SU-DHL-6 (cell line): ENCODE measurements around the gene HBEGF.

Experiments
- H2AFZ ChIP-seq: fragments of 200-600 bp; sonication (generic); 2 replicates; pipeline ENCODE4 v1.6.1; 2014; ENCODE audit warnings: low read depth, mild to moderate bottlenecking, moderate library complexity, mixed read lengths, antibody characterized with exemption, low read length; ENCODE audit not compliant: severe bottlenecking
- H3F3A ChIP-seq: fragments of 200-600 bp; shearing (Covaris generic); 2 replicates; pipeline ENCODE4 v1.6.0; 2016; ENCODE audit warnings: antibody characterized with exemption, mild to moderate bottlenecking; ENCODE audit not compliant: insufficient read depth
- H3K27ac ChIP-seq: fragments of 200-600 bp; sonication (generic); 2 replicates; pipeline ENCODE4 v1.5.1; 2016; ENCODE audit warnings: low read depth, mild to moderate bottlenecking, low read length, moderate library complexity, mixed read lengths
- H3K27me3 ChIP-seq: fragments of 200-600 bp; sonication (generic), shearing (Covaris generic); 2 replicates; pipeline ENCODE4 v1.6.0; 2014; ENCODE audit warnings: mild to moderate bottlenecking, low read length
- H3K36me3 ChIP-seq: fragments of 200-600 bp; sonication (generic); 2 replicates; pipeline ENCODE4 v1.6.1; 2014; ENCODE audit warnings: mild to moderate bottlenecking, low read length, mixed read lengths
- H3K4me2 ChIP-seq: fragments of 300-600, 200-600 bp; shearing (Covaris generic), sonication (generic); 2 replicates; pipeline ENCODE4 v1.6.0; 2014; ENCODE audit warnings: low read length, low read depth, mild to moderate bottlenecking; ENCODE audit not compliant: poor library complexity, severe bottlenecking
- H3K4me3 ChIP-seq: fragments of 200-600 bp; sonication (generic); 2 replicates; pipeline ENCODE4 v1.5.1; 2014; ENCODE audit warnings: antibody characterized with exemption, low read length, mild to moderate bottlenecking, mixed read lengths; ENCODE audit not compliant: insufficient read depth, poor library complexity, severe bottlenecking
- H3K79me2 ChIP-seq: fragments of 200-600 bp; sonication (generic); 2 replicates; pipeline ENCODE4 v1.6.1; 2014; ENCODE audit warnings: mild to moderate bottlenecking, low read length, moderate library complexity; ENCODE audit not compliant: insufficient read depth
- H3K9ac ChIP-seq: fragments of 200-600 bp; sonication (generic); 2 replicates; pipeline ENCODE4 v1.7.0; 2014; ENCODE audit warnings: mild to moderate bottlenecking, low read length
- H3K9me2 ChIP-seq: fragments of 200-600 bp; sonication (generic); replicated peaks from 2 replicates; pipeline ENCODE4 v1.6.1; 2014; ENCODE audit warnings: low read length; ENCODE audit not compliant: insufficient read depth
- H3K9me3 ChIP-seq: fragments of 200-600 bp; sonication (generic); 2 replicates; pipeline ENCODE4 v1.6.1; 2014; ENCODE audit warnings: low read length, mixed read lengths; ENCODE audit not compliant: insufficient read depth
- H4K20me1 ChIP-seq: fragments of 200-600 bp; sonication (generic); 2 replicates; pipeline ENCODE4 v1.6.1; 2014; ENCODE audit warnings: low read depth, mild to moderate bottlenecking, antibody characterized with exemption, low read length, moderate library complexity, mixed read lengths
- EZH2phosphoT487 ChIP-seq: fragments of 200-600 bp; sonication (generic), shearing (Covaris generic); conservative IDR thresholded peaks from 2 replicates; pipeline ENCODE4 v1.6.1; 2018; ENCODE audit warnings: mild to moderate bottlenecking, antibody characterized with exemption, low read length, moderate library complexity, mixed read lengths
- TF ChIP-seq, protein P1 (sequence below): fragments of 200-600 bp; sonication (generic); IDR thresholded peaks from one replicate; pipeline ENCODE4 v1.5.1; 2017; ENCODE audit warnings: antibody characterized with exemption, mild to moderate bottlenecking, low read length, moderate library complexity; ENCODE audit not compliant: insufficient read depth, poor library complexity, severe bottlenecking

The HBEGF gene

DNA sequence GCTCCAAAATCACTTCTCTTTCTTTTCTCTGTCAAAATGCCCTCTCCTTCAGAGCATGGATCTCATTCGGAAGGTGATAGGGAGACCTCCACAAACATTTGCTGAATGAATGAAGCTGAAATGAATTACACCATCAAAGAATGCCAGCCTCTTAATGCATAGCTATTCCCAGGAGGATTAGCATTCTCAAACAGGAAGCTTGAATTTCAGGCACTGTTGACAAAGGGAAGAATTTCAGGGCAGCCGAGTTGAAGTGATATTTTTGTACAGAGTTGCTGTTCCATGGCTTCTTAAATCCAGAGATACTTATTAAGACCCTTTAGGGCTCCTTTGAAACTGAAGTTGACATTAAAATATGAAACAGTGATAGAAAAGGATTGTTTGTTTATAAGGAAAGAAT is 18.8 kb downstream of the HBEGF start:
- Histone ChIP-seq H3K79me2 (no peaks in the 10 kb centered on the region), H4K20me1 (no peaks in the 10 kb centered on the region), H3K9ac (no peak overlapping the region), H3F3A (no peaks in the 10 kb centered on the region), H3K36me3 (no peaks in the 10 kb centered on the region), H3K27ac (no peak overlapping the region), H2AFZ (no peak overlapping the region), H3K4me3 (no peak overlapping the region), H3K9me2 (no peaks in the 10 kb centered on the region), H3K9me3 (no peaks in the 10 kb centered on the region), H3K4me2 (no peak overlapping the region), H3K27me3 (no peaks in the 10 kb centered on the region; the same call in 1 of the 2 replicates)
- TF ChIP-seq, protein P1, sequence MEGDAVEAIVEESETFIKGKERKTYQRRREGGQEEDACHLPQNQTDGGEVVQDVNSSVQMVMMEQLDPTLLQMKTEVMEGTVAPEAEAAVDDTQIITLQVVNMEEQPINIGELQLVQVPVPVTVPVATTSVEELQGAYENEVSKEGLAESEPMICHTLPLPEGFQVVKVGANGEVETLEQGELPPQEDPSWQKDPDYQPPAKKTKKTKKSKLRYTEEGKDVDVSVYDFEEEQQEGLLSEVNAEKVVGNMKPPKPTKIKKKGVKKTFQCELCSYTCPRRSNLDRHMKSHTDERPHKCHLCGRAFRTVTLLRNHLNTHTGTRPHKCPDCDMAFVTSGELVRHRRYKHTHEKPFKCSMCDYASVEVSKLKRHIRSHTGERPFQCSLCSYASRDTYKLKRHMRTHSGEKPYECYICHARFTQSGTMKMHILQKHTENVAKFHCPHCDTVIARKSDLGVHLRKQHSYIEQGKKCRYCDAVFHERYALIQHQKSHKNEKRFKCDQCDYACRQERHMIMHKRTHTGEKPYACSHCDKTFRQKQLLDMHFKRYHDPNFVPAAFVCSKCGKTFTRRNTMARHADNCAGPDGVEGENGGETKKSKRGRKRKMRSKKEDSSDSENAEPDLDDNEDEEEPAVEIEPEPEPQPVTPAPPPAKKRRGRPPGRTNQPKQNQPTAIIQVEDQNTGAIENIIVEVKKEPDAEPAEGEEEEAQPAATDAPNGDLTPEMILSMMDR, result no peak
- TF ChIP-seq EZH2phosphoT487, result no peak

DNA sequence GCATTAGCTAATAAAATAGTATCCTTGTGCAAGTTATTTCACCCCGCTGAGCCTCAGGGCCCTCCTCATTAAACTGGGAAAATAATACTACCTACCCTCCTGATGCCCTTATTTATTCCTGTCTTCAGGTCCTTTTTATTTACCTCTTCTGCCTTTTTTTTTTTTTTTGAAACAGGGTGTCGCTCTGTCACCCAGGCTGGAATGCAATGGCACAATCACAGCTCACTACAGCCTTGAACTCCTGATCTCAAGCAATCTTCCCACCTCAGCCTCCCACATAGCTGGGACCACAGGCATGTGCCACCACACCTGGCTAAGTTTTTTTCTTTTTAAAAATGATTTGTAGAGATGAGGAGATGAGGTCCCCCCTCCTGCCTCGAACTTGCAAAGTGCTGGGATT is 20.9 kb downstream of the HBEGF start:
- H3K27ac ChIP-seq, result no peak overlapping the region
- no peaks in the 10 kb centered on the region for H4K20me1 ChIP-seq
- no peak overlapping the region for H2AFZ ChIP-seq
- TF ChIP-seq EZH2phosphoT487, result no peak
- TF ChIP-seq, protein P1, result no peak
- no peak overlapping the region for H3K4me3 ChIP-seq
- H3F3A ChIP-seq, result no peaks in the 10 kb centered on the region
- no peaks in the 10 kb centered on the region for H3K79me2 ChIP-seq
- no peaks in the 10 kb centered on the region; the same call in 1 of the 2 replicates for H3K27me3 ChIP-seq
- no peaks in the 10 kb centered on the region for H3K36me3 ChIP-seq
- no peaks in the 10 kb centered on the region for H3K9me3 ChIP-seq
- H3K9ac ChIP-seq, result no peak overlapping the region
- H3K9me2 ChIP-seq, result no peaks in the 10 kb centered on the region
- H3K4me2 ChIP-seq, result no peak overlapping the region

DNA sequence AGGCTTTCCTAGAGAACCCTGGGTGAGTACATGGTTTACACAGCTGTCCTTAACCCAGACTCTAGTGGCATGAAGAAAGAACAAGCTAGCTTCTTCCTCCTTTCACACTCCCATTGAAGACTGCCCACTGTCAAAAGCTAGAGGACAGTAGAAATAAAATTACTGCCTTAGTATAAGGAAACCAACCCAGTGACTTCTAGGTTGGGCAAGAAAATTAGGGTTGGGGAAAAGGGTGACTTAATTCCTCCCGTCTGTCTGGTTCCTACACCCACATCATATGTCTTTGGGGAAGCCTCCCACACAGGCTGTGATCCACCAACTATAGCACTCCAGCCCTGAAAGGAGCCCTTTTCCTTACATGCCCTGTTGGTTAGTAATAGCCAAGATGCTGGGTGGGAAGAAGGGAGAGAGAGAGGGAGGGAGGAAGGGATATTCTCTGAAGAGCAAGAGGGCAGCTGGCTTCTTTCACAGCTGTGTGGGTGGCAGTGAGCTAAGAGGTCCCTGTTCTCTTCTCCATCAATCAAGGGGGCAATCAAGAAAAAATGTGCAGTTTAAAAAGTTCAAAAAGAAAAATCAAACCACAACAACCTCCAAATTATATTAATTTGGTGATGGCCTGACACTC is 21.7 kb downstream of the HBEGF start:
- no peak overlapping the region for H3K4me2 ChIP-seq

More for the DNA sequence above, 21.7 kb downstream of the HBEGF start:
- Histone ChIP-seq H3K27me3 (no peaks in the 10 kb centered on the region; the same call in 1 of the 2 replicates), H3K36me3 (no peaks in the 10 kb centered on the region), H2AFZ (no peak overlapping the region), H3K9me2 (no peaks in the 10 kb centered on the region), H3K9ac (no peak overlapping the region), H3K27ac (no peak overlapping the region), H3K9me3 (no peaks in the 10 kb centered on the region), H3K4me3 (no peak overlapping the region), H3K79me2 (no peaks in the 10 kb centered on the region), H3F3A (no peaks in the 10 kb centered on the region), H4K20me1 (no peaks in the 10 kb centered on the region)
- TF ChIP-seq EZH2phosphoT487, result no peak
- TF ChIP-seq, protein P1, result no peak
